PFSK-1 (cell line): Measurements from ENCODE around the gene SERPINA10.

ENCODE experiments used
- FOXP2 ChIP-seq: optimal IDR thresholded peaks from 2 replicates; pipeline ENCODE3; 2011; ENCODE audit warnings: borderline replicate concordance, control low read depth, inconsistent platforms; ENCODE audit not compliant: insufficient read depth; ENCODE audit errors: extremely low read length, extremely low read depth
- TAF1 ChIP-seq: IDR thresholded peaks from 2 replicates; pipeline ENCODE4 v1.6.1; 2012; ENCODE audit warnings: low read length, control low read depth, borderline replicate concordance; ENCODE audit not compliant: insufficient read depth
- TF ChIP-seq, protein P1 (sequence below), 2 experiments: IDR thresholded peaks; 2 replicates each; pipeline versions ENCODE4 v1.6.1 to v1.8.0; 2011 to 2012; ENCODE audit warnings: low read depth in 2 of 2, low read length in 2 of 2, control low read depth in 1 of 2, inconsistent platforms in 1 of 2, mild to moderate bottlenecking in 1 of 2, moderate library complexity in 1 of 2; ENCODE audit not compliant: insufficient read depth in 1 of 2

DNA sequence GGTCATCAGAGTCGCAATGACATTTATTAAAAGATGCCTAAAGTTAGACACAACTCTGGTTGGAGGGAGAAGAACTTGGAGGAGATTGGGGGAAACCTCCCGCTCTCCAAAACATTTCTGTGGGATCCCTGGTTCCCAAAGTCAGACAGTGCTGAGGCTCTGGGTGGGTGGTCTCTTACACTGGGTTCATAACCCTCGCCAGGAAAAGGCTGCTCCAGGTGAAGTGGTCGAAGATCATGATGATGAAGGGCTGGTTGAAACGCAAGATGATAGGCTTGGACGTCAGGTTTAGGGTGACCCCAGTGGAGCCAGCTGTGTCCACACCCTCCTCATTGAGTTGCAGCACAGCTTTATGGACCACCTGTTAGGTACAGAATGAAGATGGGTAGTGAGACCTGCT, 11.2 kb upstream of the SERPINA10 start:
- TF ChIP-seq TAF1 = no peak
- no peak for TF ChIP-seq FOXP2
- TF ChIP-seq, protein P1, sequence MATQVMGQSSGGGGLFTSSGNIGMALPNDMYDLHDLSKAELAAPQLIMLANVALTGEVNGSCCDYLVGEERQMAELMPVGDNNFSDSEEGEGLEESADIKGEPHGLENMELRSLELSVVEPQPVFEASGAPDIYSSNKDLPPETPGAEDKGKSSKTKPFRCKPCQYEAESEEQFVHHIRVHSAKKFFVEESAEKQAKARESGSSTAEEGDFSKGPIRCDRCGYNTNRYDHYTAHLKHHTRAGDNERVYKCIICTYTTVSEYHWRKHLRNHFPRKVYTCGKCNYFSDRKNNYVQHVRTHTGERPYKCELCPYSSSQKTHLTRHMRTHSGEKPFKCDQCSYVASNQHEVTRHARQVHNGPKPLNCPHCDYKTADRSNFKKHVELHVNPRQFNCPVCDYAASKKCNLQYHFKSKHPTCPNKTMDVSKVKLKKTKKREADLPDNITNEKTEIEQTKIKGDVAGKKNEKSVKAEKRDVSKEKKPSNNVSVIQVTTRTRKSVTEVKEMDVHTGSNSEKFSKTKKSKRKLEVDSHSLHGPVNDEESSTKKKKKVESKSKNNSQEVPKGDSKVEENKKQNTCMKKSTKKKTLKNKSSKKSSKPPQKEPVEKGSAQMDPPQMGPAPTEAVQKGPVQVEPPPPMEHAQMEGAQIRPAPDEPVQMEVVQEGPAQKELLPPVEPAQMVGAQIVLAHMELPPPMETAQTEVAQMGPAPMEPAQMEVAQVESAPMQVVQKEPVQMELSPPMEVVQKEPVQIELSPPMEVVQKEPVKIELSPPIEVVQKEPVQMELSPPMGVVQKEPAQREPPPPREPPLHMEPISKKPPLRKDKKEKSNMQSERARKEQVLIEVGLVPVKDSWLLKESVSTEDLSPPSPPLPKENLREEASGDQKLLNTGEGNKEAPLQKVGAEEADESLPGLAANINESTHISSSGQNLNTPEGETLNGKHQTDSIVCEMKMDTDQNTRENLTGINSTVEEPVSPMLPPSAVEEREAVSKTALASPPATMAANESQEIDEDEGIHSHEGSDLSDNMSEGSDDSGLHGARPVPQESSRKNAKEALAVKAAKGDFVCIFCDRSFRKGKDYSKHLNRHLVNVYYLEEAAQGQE (IDR thresholded peaks at IDR 0.05; ENCODE audit: insufficient read depth in 1 of 2, low read depth in 2 of 2, low read length in 2 of 2) = no peak
